M059J (cell line): ENCODE data around the gene CDH4. TPM values are rescaled to one million over a fixed set of nuclear protein-coding genes. Genes with fewer than 3 reads are reported as not detected.

Source experiments
- DNase-seq: peaks from one replicate; pipeline ENCODE4 v3.0.0-alpha.2; 2012; ENCODE audit warnings: low read depth
- total RNA-seq: library from RNA; depleted of rRNA; stranded (reverse); fragments of >200 nt; shearing (Covaris generic); gene quantifications from 2 replicates; pipeline ENCODE4 v1.2.3, GENCODE V29; 2014

CDH4 gene
- total RNA-seq, 1 experiment from 2014 or later = 7.8 TPM

- no peak for DNase-seq
Observed at GRCh38 chr20:61629602-61630390, 377.7 kb downstream of the CDH4 start.

GRCh38 chr20:61630391-61630650 lies 378.3 kb downstream of the CDH4 start:
- no peak for DNase-seq

GRCh38 chr20:61630816-61631215 lies 378.8 kb downstream of the CDH4 start:
- DNase-seq = no peak

- DNase-seq = no peak
Observed at GRCh38 chr20:61631751-61632150, 379.7 kb downstream of the CDH4 start.

GRCh38 chr20:61633004-61633403 lies 380.9 kb downstream of the CDH4 start:
- no peak for DNase-seq

GRCh38 chr20:61634376-61635145 lies 382.5 kb downstream of the CDH4 start:
- DNase-seq = no peak

GRCh38 chr20:61635721-61636455 lies 383.8 kb downstream of the CDH4 start:
- no peak for DNase-seq

- DNase-seq = no peak
Observed at GRCh38 chr20:61636531-61637116, 384.6 kb downstream of the CDH4 start.

GRCh38 chr20:61638802-61639585 lies 386.9 kb downstream of the CDH4 start:
- DNase-seq = peak; percentile 29

- peak; percentile 39 for DNase-seq
Observed at GRCh38 chr20:61640131-61640870, 388.2 kb downstream of the CDH4 start.

- no peak for DNase-seq
Observed at GRCh38 chr20:61640871-61641245, 388.8 kb downstream of the CDH4 start.

GRCh38 chr20:61643656-61644377 lies 391.8 kb downstream of the CDH4 start:
- DNase-seq = no peak

GRCh38 chr20:61644378-61645076 lies 392.5 kb downstream of the CDH4 start:
- DNase-seq = no peak

GRCh38 chr20:61645732-61646131 lies 393.7 kb downstream of the CDH4 start:
- no peak for DNase-seq

- DNase-seq = no peak
Observed at GRCh38 chr20:61646453-61646852, 394.4 kb downstream of the CDH4 start.

GRCh38 chr20:61646986-61647385 lies 394.9 kb downstream of the CDH4 start:
- DNase-seq = no peak

GRCh38 chr20:61647702-61648101 lies 395.6 kb downstream of the CDH4 start:
- no peak for DNase-seq

GRCh38 chr20:61649105-61649859 lies 397.2 kb downstream of the CDH4 start:
- no peak for DNase-seq

- no peak for DNase-seq
Observed at GRCh38 chr20:61649860-61650162, 397.8 kb downstream of the CDH4 start.
